Measurements from ENCODE around the gene C19orf67.

GRCh38 chr19:14090509-14091080, 5.0 kb upstream of the C19orf67 start, which contains the start of gene SAMD1:
- TF ChIP-seq CTCF (IDR thresholded peaks at IDR 0.05; ENCODE audit: insufficient read depth, low read depth, low read length): no peak
- no peak for TF ChIP-seq EZH2 (IDR thresholded peaks at IDR 0.05; ENCODE audit: insufficient read depth, low read length)
